HG03432 (cell line): ENCODE measurements around the gene IL10RA.
"Not testable (repeated sequence)": the region's sequence is repeated elsewhere in the genome, so short reads cannot be mapped to it uniquely, and the experiment has no call there.

ENCODE experiments used
- ATAC-seq: cut with Tn5 transposase; IDR thresholded peaks from one replicate; pipeline ENCODE4 v1.9.1; 2021; ENCODE audit warnings: mild to moderate bottlenecking, moderate library complexity; ENCODE audit not compliant: unreplicated experiment

IL10RA gene

DNA sequence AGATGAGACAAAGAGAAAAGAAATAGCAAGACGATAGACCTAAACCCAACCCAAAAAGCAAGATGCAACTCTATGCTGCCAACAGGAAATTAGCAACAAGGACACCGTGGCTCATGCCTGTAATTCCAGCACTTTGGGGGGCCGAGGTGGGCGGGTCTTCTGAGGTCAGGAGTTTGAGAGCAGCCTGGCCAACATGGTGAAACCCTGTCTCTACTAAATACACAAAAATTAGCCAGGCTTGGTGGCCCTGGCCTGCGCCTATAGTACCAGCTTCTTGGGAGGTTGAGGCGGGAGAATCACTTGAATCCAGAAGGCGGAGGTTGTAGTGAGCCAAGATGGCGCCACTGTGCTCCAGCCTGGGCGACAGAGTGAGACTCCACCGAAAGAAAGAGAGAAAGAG, 24.3 kb upstream of the IL10RA start:
- ATAC-seq = no peak

DNA sequence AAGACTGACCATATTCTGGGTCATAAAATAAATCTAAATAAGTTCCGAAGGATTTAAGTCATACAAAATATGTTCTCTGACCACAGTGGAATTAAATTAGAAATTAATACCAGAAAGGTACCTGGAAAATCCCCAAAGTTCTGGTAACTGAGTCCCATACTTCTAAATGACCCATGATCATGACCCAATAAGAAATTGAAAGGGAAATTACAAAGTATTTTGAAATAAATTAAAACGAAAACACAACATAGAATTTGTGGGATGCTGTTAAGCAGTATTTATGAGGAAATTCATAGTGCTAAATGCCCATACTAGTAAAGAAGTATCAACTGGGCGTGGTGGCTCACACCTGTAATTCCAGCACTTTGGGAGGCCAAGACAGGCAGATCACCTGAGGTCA, 23.4 kb upstream of the IL10RA start:
- ATAC-seq = no peak

DNA sequence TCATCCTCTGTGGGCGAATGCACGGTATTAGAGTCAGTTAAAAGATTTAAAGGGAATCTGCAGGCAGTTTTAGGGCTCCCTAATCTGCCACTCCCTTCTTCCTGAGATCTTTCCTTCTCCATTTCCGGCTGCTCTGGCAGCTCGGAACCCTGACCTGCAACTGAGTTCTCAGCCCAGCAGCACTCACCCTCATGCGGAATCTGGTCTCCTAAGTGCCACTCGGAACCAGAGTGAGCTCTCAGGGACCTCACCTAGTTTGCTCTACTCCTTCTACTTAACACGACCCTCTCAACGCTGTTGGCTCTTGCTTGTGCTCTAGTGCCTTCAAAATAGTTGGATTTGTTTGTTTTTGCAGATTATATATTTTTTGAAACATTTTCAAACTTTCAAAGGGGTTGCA, 19.3 kb upstream of the IL10RA start:
- no peak for ATAC-seq

DNA sequence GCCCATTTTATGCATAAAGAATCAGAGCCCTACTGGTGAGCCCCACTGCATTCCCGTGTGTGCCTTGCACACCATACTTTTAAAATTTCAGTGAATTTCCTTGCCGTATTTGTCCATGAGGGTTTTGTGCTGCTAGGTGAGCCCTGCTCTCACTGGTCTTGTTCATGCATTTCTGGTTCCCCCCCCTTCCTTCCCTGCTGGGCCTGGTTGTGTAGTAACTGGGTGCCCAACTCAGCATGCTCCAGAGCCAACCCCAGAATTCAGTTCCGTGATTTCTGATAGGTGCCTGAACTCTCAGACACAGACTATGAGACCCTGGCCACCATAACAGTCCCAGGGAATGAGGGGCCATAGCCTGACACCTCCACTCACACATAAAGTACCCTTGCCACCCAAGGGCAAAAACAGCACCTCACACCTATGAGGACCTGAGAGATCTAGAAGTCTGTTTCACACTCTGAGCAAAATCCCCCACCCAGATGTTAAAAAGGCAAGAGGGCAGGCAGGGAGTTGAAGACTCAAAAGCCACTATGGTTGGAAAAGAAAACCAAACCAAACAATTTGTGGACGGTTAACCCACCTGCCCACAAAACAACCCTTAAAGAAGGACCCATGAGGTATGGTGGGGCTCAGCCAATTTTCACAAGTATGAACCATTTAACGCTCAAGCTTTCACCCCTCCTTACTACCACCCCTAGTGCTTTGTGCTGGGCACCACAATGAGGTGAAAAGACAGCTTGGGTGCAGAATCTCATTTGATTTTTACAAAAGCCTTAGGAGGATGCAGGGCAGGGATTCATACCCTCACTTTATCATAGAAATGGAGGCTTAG, 16.8 kb upstream of the IL10RA start:
- no peak for ATAC-seq

DNA sequence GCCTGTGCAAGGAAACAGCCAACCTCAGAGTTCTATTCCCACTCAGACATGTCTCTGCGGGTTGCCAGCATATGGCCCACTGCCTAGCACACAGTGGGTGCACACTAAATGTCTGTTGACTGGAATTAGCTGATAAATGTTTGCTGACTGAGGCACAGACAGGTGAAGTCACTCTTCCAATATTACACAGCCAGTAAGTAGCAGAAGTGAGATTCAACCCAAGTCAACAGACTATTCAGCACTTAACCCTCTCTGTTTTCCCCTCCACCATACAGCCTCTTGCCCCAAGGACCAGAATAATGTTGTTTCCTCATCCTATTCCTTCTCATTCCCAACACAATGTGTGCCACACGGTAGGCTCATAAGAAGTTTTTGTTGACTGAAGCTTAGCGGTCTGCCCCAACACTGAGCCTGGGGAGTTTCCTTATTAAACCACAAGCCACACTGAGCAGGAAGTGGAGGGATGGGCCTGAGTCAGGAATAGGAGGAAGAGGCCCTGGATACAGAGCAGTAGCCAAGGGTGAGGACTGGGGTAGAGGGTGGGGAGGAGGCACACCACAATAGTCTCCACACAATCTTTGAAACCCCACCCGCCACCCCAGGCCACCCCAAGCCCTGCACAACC, 15.7 kb upstream of the IL10RA start:
- peak; percentile 50 for ATAC-seq

DNA sequence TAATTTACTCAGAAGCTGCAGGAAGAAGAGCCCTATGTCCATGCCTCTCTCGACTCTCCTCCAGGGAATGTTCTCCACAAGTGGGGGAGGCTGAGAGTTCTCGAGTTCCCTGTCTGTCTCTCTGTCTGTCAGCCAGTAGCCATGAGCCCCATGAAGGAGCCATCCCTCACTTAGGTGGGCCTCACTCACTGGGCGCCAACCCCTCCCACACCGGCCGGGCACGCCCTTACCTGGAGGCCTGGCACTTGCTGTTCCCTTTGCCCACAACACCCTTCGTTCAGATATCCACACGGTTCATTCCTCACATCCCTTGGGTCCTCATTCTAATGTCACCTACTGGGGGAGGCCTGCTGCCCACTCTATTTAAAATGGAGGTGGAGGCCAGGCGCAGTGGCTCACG, 14.2 kb upstream of the IL10RA start:
- ATAC-seq = no peak

DNA sequence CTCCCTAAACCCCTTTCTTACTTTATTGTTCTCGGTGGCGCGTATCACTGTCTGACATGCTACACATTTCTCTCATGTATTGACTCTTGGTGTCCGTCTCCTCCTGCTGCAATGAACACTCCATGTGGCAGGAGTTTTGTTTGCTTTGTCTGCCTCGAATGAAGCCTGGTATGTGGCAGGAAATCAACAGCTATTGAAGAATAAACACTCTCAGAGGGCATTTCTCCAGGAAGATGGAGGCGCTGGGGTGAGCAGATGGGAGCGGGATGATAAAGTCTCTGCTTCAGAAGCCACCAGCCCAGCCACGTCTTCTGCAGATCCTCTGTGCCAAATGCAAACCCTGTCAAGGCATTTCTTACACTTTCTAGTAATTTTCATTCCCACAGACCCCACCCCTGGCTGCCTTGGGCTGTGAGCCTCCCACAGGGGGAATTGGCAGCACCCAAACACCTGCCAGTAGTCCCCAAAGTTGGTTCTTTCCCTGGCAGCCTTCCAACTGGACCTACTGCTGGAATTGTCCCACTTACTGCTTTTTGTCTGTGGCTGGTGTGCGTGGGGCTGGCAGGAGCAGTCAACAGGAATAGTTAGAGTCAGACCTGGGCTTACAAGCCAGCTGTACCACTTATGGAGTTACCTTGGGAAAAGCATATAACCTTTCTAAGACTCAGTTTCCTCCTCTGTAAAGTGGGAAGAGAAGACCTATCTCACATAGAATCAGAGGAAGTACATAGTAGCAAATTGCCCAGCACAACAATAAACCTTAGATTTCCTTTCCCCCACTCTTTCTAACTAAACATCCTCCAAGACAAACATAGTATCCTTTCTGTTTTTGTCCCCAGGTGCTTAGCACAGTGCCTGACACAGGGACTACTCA, 13.3 kb upstream of the IL10RA start:
- ATAC-seq = no peak

DNA sequence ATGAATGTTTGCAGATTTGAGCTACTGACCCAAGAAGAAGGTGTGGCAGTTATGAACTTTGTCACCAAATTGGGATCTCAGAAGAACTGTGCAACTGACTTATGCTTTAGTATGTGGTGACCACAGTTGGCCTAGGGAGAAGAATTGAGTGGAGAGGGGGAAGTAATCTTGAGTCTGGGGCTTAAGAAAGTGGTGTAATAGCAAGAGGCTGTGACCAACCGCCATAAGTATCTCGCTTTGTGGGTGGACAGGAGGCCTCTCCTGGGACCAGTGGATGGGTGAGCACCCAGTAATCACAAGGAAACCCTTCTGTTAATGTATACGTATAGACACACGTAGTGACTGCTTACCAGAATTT, 12.7 kb upstream of the IL10RA start:
- no peak for ATAC-seq

DNA sequence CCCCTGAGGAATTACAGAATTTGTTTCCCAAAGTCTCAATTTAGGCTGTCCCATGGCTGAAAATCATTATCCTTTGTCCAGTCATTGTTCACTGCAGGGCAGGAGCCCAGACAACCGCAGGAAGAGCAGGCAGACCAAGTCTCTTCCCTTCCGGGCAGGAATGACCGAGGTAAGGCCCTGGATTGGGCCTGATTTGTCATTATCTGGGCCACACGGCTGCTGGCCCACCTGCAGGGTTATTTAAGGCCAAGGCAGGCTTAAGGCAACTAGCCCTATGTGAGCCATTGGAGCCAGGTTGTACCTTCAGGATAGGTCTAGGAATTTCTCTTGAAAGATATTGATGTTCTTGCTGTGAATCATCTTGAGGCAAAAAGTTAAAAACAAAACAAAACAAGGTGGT, 9.7 kb upstream of the IL10RA start:
- ATAC-seq = no peak

DNA sequence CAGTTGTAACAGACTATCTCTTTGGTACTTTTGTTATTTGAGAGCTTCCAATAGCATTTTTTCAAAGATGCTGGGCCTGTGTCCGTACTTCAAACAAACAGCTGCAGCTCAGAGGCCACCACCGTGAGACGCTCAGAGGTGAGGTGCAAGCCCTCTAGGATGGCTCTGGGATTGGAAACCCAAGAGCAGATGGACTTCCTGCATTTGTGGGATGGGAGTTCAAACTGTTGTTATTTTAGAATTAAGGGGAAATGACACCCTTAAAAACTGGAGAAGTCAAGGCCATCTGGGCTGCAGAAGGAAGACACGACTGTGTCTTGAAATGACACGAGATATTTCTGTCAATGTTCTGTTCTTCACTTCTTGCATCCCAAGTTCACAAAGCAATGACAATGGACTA, 9.2 kb upstream of the IL10RA start:
- ATAC-seq = no peak

DNA sequence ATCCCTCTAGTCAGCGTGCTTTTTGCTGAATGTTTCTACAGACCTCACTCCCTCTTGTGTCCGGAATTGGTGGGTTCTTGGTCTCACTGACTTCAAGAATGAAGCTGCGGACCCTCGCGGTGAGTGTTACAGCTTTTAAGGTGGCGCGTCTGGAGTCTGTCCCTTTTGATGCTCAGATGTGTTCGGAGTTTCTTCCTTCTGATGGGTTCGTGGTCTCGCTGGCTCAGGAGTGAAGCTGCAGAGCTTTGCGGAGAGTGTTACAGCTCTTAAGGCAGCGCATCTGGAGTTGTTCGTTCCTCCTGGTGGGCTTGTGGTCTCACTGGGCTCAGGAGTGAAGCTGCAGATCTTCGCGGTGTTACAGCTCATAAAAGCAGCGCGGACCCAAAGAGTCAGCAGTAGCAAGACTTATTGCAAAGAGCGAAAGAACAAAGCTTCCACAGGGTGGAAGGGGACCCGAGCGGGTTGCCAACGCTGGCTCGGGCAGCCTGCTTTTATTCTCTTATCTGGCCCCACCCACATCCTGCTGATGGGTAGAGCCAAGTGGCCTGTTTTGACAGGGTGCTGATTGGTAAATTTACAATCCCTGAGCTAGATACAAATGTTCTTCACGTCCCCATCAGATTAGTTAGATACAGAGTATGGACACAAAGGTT, 8.5 kb upstream of the IL10RA start:
- ATAC-seq = not testable (repeated sequence)

DNA sequence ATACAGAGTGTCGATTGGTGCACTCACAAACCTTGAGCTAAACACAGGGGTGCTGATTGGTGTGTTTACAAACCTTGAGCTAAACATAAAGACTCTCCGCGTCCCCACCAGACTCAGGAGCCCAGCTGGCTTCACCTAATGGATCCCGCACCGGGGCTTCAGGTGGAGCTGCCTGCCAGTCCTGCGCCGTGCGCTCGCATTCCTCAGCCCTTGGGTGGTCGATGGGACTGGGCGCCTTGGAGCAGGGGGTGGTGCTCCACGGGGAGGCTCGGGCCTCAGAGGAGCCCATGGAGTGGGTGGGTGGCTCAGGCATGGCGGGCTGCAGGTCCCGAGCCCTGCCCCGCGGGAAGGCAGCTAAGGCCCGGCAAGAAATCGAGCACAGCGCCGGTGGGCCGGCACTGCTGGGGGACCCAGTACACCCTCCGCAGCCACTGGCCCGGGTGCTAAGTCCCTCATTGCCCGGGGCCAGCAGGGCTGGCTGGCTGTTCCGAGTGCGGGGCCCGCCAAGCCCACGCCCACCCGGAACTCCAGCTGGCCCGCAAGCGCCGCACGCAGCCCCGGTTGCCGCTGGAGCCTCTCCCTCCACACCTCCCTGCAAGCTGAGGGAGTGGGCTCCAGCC, 7.8 kb upstream of the IL10RA start:
- ATAC-seq = not testable (repeated sequence)

DNA sequence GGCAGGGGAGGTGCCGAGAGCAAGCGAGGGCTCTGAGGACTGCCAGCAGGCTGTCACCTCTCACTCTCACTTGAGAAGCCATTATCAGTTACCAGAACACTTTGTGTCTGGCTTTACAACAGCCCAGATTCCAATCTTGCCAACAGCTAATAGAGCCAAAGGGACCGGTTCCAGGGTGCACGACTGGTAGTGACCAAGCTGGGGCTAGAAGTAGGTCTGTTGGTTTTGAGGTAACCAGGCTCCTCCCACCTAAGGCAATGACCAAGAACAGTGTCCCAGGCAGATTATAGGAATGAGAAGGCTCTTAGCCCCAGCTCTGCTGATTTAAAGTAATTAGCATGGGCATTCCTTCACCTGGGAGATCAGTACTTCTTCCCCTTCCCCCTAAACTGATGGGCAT, 7.2 kb upstream of the IL10RA start:
- ATAC-seq = no peak

DNA sequence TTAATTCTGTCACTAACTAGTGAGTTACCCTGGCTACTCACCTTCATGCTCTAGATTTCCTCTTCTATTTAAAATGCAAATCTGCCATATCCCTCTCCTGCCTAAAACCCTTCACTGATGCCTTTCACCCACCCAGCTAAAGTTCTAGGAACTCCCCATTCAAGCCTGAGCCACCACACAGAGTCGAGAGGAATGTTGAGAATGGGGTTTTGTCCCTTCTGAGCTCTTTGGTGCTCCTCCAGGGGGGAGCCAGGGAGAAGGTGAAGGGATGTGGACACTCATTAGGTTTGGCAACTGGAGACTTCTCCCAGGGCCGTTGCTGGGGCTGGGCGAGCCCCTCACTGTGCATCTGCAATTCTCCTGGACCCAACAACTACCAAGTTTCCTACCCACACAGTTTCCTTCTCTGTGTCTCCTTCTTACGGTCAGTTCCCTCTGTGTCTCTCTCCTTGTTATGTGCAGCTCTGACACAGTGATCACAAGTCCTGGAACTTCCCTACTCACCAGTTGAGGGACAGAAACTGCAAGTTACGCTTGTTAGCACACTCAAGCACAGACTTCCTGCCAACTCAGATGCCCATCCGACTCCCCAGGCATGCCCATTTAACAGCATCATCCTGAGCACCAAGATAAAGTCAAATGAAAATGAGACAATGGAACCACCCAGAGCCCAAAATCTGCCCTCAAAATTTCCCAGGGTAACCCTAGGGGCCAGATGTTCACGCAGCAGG, 6.5 kb upstream of the IL10RA start:
- ATAC-seq = peak; percentile 70

DNA sequence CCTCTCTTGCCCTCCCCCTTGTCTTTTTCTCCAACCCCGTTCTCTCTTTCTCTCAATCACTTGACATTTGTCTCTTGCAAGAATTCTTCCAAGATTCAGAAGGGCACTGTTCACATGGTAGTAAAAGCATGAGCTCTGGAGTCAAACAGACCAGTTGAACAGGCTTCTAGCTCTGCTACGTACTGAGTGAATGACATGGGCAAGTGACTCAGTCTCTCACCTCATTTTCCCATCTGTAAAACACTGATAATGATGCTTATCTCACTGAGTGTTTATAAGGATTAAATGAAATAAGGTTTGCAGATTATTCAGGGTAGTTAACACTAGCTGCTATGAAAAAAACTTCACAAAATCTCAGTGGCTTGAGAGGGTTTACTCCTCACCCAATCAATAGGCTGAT, 5.9 kb upstream of the IL10RA start:
- no peak for ATAC-seq

DNA sequence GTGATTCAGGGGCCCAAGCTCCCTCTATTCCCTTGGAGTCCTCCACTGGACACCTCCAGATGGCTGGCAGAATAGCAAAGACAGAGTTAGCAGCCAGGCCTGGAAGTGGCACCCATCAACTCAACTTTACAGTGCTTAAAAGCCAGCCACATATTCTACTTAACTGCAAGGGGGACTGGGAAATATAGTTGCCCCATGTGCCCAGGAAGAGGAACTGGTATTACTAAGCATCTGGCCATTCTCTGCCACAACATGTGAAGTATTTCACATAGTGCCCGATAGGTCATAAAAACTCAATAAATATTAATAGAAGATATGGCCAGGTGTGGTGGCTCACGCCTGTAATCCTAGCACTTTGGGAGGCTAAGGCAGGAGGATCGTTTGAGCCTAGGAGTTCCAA, 5.5 kb upstream of the IL10RA start:
- no peak for ATAC-seq

DNA sequence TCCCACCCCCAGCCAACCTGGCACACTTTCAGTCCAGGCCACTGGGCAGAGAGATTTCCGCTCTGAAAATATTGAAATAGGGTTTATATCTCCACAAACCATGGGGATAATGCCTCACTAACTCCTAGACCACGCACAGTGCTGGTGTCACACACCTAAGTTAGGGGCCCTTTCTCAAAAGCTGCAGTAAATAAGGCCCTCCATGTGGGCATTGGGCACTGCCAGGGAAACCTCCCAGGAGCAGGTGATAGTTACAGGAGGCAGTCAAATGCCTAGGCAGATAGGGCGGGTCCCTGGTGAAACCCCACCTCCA, 3.1 kb upstream of the IL10RA start:
- no peak for ATAC-seq

DNA sequence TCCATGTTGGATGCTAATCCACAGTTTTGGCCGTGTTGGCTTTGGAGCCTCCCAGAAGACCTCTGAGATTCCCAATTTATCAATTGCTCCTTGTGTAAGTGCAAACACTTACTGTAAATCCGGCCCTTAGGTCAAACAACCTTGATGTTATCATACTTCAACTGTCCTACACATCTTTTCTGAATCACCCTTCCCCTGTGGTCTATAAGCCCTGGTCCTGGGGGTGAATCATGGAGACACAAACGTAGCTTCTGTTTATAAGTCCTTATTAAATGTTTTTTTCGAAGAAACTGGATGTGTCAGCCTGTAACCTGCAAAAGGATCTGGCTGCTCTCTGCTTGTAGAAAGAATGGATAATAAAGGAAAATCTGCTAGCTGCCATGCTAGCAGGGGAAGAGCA, 1.7 kb upstream of the IL10RA start:
- ATAC-seq = no peak

DNA sequence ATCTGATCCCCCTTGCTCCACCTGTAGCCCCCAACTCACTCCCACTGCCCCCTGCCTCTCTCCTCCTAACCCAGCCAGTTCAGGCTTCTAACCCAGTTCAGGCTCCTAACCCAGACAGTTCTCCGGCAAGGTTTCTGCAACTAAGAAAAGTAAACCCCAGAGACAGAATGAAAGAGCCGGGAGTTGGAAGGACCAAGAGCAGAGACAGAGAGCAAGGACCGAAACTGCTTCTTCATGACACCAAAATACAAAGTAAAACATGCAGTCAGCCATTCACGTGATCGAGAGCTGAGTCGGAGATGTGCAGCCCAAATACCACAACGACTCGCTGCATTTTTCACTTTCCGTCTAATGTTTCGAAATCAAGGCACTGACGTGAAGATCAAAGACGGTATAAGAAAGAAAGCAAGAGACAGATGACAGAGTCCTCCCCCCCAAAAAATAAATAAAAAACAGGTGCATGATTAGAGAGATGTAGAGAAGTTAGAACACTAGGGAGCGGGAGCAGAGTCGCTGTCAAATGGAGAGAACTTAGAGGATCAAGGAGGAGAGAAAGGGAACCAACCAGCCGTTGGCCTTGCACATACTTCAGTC, 884 bp downstream of the IL10RA start:
- peak; percentile 39 for ATAC-seq
